Measurements from ENCODE around the gene VIPR2.

VIPR2 gene

DNA sequence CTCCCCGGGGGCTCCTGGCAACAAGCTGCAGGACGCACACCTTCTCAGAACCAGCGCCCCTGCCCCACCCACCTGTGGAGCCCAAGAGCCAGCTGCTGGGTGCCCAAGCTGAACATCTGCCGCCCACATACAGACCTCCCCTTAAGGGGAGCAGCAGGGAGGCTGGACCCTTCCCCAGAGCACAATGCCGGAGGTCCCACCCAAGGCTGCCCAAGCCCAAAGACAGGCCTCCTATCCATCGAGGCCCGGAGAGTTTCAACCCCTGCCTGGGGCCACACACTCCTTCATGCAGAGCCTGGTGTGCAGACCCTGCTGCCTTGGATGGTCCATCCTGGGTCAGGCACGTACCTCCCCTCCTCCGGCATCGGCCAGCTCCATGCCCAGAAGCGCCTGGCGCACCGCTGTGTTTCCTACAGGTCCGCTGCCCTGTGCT is 48.7 kb downstream of the VIPR2 start:
- TF ChIP-seq SIN3A (IDR thresholded peaks at IDR 0.05; ENCODE audit: borderline replicate concordance, insufficient read depth, low read length) (no peak), TAF1 (IDR thresholded peaks at IDR 0.05; ENCODE audit: borderline replicate concordance, insufficient read depth, low read length) (no peak), POLR2AphosphoS5 (IDR thresholded peaks at IDR 0.05; ENCODE audit: low read depth, low read length) (no peak), FOXP2 (optimal IDR thresholded peaks at IDR 0.05; ENCODE audit: borderline replicate concordance, extremely low read depth, extremely low read length, insufficient read depth) (no peak)
- TF ChIP-seq, protein P1, sequence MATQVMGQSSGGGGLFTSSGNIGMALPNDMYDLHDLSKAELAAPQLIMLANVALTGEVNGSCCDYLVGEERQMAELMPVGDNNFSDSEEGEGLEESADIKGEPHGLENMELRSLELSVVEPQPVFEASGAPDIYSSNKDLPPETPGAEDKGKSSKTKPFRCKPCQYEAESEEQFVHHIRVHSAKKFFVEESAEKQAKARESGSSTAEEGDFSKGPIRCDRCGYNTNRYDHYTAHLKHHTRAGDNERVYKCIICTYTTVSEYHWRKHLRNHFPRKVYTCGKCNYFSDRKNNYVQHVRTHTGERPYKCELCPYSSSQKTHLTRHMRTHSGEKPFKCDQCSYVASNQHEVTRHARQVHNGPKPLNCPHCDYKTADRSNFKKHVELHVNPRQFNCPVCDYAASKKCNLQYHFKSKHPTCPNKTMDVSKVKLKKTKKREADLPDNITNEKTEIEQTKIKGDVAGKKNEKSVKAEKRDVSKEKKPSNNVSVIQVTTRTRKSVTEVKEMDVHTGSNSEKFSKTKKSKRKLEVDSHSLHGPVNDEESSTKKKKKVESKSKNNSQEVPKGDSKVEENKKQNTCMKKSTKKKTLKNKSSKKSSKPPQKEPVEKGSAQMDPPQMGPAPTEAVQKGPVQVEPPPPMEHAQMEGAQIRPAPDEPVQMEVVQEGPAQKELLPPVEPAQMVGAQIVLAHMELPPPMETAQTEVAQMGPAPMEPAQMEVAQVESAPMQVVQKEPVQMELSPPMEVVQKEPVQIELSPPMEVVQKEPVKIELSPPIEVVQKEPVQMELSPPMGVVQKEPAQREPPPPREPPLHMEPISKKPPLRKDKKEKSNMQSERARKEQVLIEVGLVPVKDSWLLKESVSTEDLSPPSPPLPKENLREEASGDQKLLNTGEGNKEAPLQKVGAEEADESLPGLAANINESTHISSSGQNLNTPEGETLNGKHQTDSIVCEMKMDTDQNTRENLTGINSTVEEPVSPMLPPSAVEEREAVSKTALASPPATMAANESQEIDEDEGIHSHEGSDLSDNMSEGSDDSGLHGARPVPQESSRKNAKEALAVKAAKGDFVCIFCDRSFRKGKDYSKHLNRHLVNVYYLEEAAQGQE (IDR thresholded peaks at IDR 0.05; ENCODE audit: insufficient read depth in 1 of 2, low read depth in 2 of 2, low read length in 2 of 2), result no peak

DNA sequence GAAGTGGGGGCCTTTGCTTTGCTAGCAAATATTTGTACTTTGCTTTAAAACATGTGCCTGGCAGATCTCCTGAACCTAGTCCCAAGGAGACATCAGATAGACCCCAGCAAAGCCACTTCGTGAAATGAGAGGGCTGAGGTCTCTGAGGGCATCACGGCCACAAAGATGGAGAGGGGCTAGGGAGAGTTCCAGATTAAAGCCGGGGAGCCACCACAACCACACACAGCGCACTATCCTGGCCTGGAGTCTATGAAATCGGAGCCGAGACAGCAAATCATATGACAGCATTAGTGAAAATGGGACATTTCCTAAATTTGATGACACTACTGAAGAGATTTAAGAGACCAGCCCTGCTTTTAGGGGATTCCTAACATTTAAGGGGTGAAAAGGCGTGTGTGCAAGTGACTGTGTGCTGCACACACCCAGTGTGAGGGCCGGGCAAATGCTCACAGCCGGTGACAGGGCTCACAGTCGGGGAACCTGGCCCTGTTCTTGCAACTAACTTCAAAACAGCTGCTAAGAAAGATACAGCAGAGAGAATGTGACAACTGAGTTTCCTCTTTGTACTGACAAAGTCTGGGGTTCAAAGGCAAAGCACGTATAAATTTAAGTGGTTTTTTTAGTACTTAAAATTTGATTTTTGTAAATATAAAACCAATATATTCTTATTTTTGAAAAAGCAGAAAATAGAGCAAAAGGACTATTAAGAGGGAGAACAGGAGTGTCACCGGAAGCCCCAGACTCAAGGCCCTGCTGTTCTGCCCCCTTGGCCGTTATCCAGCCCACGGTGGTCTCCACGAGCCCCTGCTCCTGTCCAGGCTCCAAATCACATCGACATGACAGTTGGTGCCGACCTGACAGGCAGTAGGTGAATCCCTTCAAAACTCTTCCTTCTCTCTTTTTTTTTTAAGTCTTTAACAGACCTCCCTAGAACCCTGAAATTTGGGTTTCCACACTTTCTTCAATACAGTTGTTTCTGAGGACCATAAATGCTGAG is 49.5 kb downstream of the VIPR2 start:
- TF ChIP-seq FOXP2 (optimal IDR thresholded peaks at IDR 0.05; ENCODE audit: borderline replicate concordance, extremely low read depth, extremely low read length, insufficient read depth) (no peak), TAF1 (IDR thresholded peaks at IDR 0.05; ENCODE audit: borderline replicate concordance, insufficient read depth, low read length) (no peak), POLR2AphosphoS5 (IDR thresholded peaks at IDR 0.05; ENCODE audit: low read depth, low read length) (no peak), SIN3A (IDR thresholded peaks at IDR 0.05; ENCODE audit: borderline replicate concordance, insufficient read depth, low read length) (no peak)
- TF ChIP-seq, protein P1 (IDR thresholded peaks at IDR 0.05; ENCODE audit: insufficient read depth in 1 of 2, low read depth in 2 of 2, low read length in 2 of 2), result no peak

DNA sequence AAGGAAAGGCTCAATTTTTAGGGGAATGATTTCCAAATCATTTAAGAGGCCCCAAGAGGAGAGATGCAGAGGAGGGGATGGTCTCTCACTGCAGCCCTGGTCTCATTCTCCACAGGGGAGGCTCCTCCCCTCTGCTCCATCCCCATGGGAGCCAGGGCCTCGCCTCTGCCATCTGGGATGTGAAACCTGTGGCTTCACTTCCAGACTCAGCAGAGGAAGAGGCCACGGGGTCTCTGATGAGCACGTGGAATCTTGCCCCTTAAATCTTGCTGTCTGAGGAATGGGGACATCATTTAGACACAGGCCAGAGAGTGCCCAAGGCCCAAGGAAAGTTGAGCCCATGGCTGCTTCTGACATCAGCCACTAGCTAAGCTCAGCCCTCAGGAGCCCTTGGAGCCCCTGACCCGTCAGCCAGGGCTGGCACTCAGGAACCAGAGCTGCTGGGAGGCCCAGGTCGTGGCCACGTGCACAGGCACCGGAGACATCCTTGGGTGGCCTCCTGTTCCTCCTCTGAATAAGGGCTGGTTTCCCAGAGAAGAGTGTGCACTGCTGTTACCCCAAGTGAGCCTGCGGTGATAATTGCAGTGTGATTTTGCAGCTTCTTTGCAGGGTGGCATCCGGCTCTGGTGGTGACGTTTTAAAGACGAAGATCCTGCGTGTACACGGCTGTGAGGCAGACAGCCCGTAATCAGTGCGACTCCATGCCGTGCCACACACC is 50.5 kb downstream of the VIPR2 start:
- TF ChIP-seq SIN3A (IDR thresholded peaks at IDR 0.05; ENCODE audit: borderline replicate concordance, insufficient read depth, low read length), result no peak

DNA sequence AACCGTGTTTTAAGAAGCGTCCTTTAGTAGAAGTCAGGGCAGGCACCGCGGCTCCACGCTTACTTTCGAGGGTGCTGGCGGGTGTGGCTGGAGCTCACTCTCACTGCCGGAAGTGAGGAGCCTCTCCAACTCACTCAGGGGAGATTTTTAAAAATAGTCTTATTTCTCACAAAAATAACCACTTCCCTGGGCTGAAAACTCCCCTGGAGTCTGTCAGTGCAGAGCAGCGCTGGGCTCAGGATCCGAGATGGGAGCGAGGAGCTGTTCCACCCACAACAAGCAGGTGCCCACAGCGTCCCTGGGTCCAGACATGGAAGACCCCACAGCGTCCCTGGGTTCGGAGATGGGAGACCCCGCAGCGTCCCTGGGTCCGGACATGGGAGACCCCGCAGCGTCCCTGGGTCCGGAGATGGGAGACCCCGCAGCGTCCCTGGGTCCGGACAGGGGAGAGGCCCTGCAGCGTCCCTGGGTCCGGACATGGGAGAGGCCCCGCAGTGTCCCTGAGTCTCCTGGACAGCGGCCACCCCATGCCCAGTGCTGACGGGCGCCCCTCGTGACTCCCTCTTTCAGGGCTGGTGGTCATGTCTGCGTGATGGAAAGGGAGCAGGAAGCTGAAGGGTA is 51.2 kb downstream of the VIPR2 start:
- TF ChIP-seq FOXP2 (optimal IDR thresholded peaks at IDR 0.05; ENCODE audit: borderline replicate concordance, extremely low read depth, extremely low read length, insufficient read depth) (no peak), SIN3A (IDR thresholded peaks at IDR 0.05; ENCODE audit: borderline replicate concordance, insufficient read depth, low read length) (no peak), TAF1 (IDR thresholded peaks at IDR 0.05; ENCODE audit: borderline replicate concordance, insufficient read depth, low read length) (no peak), POLR2AphosphoS5 (IDR thresholded peaks at IDR 0.05; ENCODE audit: low read depth, low read length) (no peak)
- TF ChIP-seq, protein P1 (IDR thresholded peaks at IDR 0.05; ENCODE audit: insufficient read depth in 1 of 2, low read depth in 2 of 2, low read length in 2 of 2), result no peak

DNA sequence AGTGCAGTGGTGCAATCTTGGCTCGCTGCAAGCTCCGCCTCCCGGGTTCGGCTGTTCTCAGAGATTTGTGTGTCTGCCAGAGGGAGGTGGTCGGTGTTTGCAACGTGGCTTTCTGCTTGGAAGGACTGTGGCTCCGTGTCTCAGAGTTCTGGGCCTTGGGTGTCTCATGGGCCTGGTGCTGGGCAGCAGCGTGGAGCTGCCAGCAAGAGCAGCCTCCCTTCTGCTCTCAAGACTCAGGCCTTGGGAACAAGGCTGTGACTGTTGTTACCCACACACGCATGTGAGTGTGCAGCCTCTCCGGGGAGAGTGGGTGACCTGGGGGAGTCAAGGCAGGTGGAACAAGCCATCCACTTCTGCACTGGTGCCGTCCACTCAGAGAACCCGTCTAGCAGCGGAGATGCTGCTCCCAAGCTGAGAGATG is 52.0 kb downstream of the VIPR2 start:
- TF ChIP-seq, protein P1 (IDR thresholded peaks at IDR 0.05; ENCODE audit: insufficient read depth in 1 of 2, low read depth in 2 of 2, low read length in 2 of 2), result no peak
- no peak for TF ChIP-seq POLR2AphosphoS5 (IDR thresholded peaks at IDR 0.05; ENCODE audit: low read depth, low read length)
- no peak for TF ChIP-seq SIN3A (IDR thresholded peaks at IDR 0.05; ENCODE audit: borderline replicate concordance, insufficient read depth, low read length)
- no peak for TF ChIP-seq FOXP2 (optimal IDR thresholded peaks at IDR 0.05; ENCODE audit: borderline replicate concordance, extremely low read depth, extremely low read length, insufficient read depth)
- no peak for TF ChIP-seq TAF1 (IDR thresholded peaks at IDR 0.05; ENCODE audit: borderline replicate concordance, insufficient read depth, low read length)
